H1 (cell line): Measurements from ENCODE around the gene MIOX. TPM values are rescaled to one million over a fixed set of nuclear protein-coding genes. Genes with fewer than 3 reads are reported as not detected.

Experiments used
- CTCF ChIA-PET: fragments of 300-600 bp; sonication (Branson Sonifier 250); formaldehyde crosslinking; loops from one replicate; lab custom pipeline; 2021; ENCODE audit not compliant: partially characterized antibody; lab: Charles Lee
- POLR2A ChIA-PET: fragments of 300-600 bp; sonication (Branson Sonifier 250); formaldehyde crosslinking; loops from one replicate; lab custom pipeline; 2021; ENCODE audit warnings: inconsistent platforms; ENCODE audit not compliant: partially characterized antibody; lab: Charles Lee
- DNase-seq, 2 experiments: peaks; one replicate each; pipeline versions ENCODE4 v3.0.0 to v3.0.0-alpha.2; 2010 to 2022; ENCODE audit warnings: low spot score in 2 of 2, low read depth in 1 of 2, mixed read lengths in 1 of 2
- FAIRE-seq: peaks from 2 replicates; lab custom pipeline; 2011; peaks lifted over from hg19 to GRCh38; lab: Jason Lieb, UNC
- H2AFZ ChIP-seq: 2 replicates; pipeline ENCODE4 v1.8.1; 2012; ENCODE audit warnings: low read length, inconsistent platforms
- H2AK5ac ChIP-seq: 2 replicates; pipeline ENCODE4 v1.6.1; 2013; ENCODE audit warnings: low read depth, low read length
- H2BK120ac ChIP-seq: replicated peaks from 2 replicates; pipeline ENCODE3; 2013; ENCODE audit warnings: low read depth, low read length, inconsistent platforms
- H2BK12ac ChIP-seq: 2 replicates; pipeline ENCODE4 v1.6.1; 2013; ENCODE audit warnings: low read depth, low read length
- H2BK15ac ChIP-seq: 2 replicates; pipeline ENCODE4 v1.6.1; 2013; ENCODE audit warnings: low read length
- H2BK20ac ChIP-seq: 2 replicates; pipeline ENCODE4 v1.6.1; 2013; ENCODE audit warnings: low read length
- H2BK5ac ChIP-seq: 2 replicates; pipeline ENCODE4 v1.6.1; 2013; ENCODE audit warnings: low read depth, low read length
- H3K14ac ChIP-seq: 2 replicates; pipeline ENCODE4 v1.6.1; 2013; ENCODE audit warnings: inconsistent platforms; ENCODE audit not compliant: insufficient read length
- H3K18ac ChIP-seq: 2 replicates; pipeline ENCODE4 v1.6.1; 2013; ENCODE audit warnings: low read length; ENCODE audit errors: extremely low read depth
- H3K23ac ChIP-seq: 2 replicates; pipeline ENCODE4 v1.6.1; 2013; ENCODE audit warnings: inconsistent platforms; ENCODE audit not compliant: insufficient read length
- H3K23me2 ChIP-seq: 2 replicates; pipeline ENCODE4 v1.6.1; 2013; ENCODE audit warnings: low read depth, low read length
- H3K27ac ChIP-seq: 2 replicates; pipeline ENCODE4 v1.6.1; 2011; ENCODE audit warnings: low read depth, low read length, inconsistent platforms
- H3K27me3 ChIP-seq, 4 experiments: replicated peaks in 1 of 4; 1 replicate in 1 of 4; 2 replicates in 3 of 4; pipeline versions ENCODE4 v1.6.1 to v1.8.1; 2011 to 2013; ENCODE audit warnings: low read length in 3 of 4, mild to moderate bottlenecking in 3 of 4, inconsistent platforms in 2 of 4, mixed read lengths in 2 of 4, moderate library complexity in 1 of 4; ENCODE audit not compliant: control insufficient read depth in 3 of 4, insufficient read depth in 3 of 4; ENCODE audit errors: extremely low read depth in 1 of 4
- H3K36me3 ChIP-seq, 4 experiments: 2 replicates each; pipeline versions ENCODE4 v1.6.1 to v1.8.1; 2011 to 2013; ENCODE audit warnings: mild to moderate bottlenecking in 4 of 4, low read length in 3 of 4, moderate library complexity in 2 of 4, control low read depth in 1 of 4, inconsistent platforms in 1 of 4; ENCODE audit not compliant: insufficient read depth in 4 of 4, control insufficient read depth in 2 of 4
- H3K4ac ChIP-seq: replicated peaks from 2 replicates; pipeline ENCODE3; 2013; ENCODE audit warnings: low read length, low read depth, mixed read lengths, inconsistent platforms; ENCODE audit not compliant: insufficient read length
- H3K4me1 ChIP-seq, 4 experiments: replicated peaks in 1 of 4; 1 replicate in 1 of 4; 2 replicates in 3 of 4; pipeline versions ENCODE4 v1.6.1 to v1.8.1; 2011 to 2013; ENCODE audit warnings: low read length in 3 of 4, inconsistent platforms in 2 of 4, mixed read lengths in 1 of 4; ENCODE audit not compliant: insufficient read depth in 4 of 4, control insufficient read depth in 3 of 4
- H3K4me2 ChIP-seq, 2 experiments: 2 replicates each; pipeline versions ENCODE4 v1.6.1 to v1.8.1; 2011 to 2013; ENCODE audit warnings: low read depth in 2 of 2, low read length in 2 of 2, control low read depth in 1 of 2, inconsistent platforms in 1 of 2, mild to moderate bottlenecking in 1 of 2; ENCODE audit not compliant: insufficient read depth in 1 of 2
- H3K4me3 ChIP-seq, 4 experiments: fragments of 200-600, 300-600 bp in 1 of 4; sonication (generic), shearing (Covaris generic), sonication (Bioruptor Twin) in 1 of 4; 2 replicates each; pipeline versions ENCODE4 v1.5.1 to v1.8.1; 2011 to 2016; ENCODE audit warnings: low read length in 4 of 4, low read depth in 3 of 4, control low read depth in 2 of 4, inconsistent platforms in 2 of 4, mild to moderate bottlenecking in 2 of 4, mixed read lengths in 1 of 4, moderate library complexity in 1 of 4; ENCODE audit not compliant: insufficient read depth in 2 of 4; ENCODE audit errors: extremely low read depth in 1 of 4
- H3K56ac ChIP-seq: replicated peaks from 2 replicates; pipeline ENCODE3; 2013; ENCODE audit warnings: low read depth, mild to moderate bottlenecking, mixed read lengths, low read length, inconsistent platforms; ENCODE audit not compliant: insufficient read length
- H3K79me1 ChIP-seq: 2 replicates; pipeline ENCODE4 v1.6.1; 2013; ENCODE audit warnings: low read depth, low read length, control low read depth
- H3K79me2 ChIP-seq, 2 experiments: 2 replicates each; pipeline versions ENCODE4 v1.6.1 to v1.8.1; 2012 to 2013; ENCODE audit warnings: low read length in 2 of 2, mild to moderate bottlenecking in 2 of 2, inconsistent platforms in 1 of 2; ENCODE audit not compliant: insufficient read depth in 2 of 2, control insufficient read depth in 1 of 2
- H3K9ac ChIP-seq, 4 experiments: replicated peaks in 1 of 4; 1 replicate in 1 of 4; 2 replicates in 3 of 4; pipeline versions ENCODE4 v1.6.1 to v1.8.1; 2011 to 2013; ENCODE audit warnings: low read depth in 3 of 4, low read length in 3 of 4, control low read depth in 2 of 4, mild to moderate bottlenecking in 2 of 4, moderate library complexity in 2 of 4, inconsistent platforms in 1 of 4; ENCODE audit errors: extremely low read depth in 1 of 4
- H3K9me3 ChIP-seq, 2 experiments: 2 replicates each; pipeline versions ENCODE4 v1.6.1 to v1.8.1; 2012 to 2013; ENCODE audit warnings: mild to moderate bottlenecking in 2 of 2, moderate library complexity in 2 of 2, control low read depth in 1 of 2, inconsistent platforms in 1 of 2, low read depth in 1 of 2, low read length in 1 of 2, mixed read lengths in 1 of 2; ENCODE audit not compliant: insufficient read depth in 2 of 2
- H4K20me1 ChIP-seq, 2 experiments: replicated peaks in 1 of 2; 2 replicates each; pipeline versions ENCODE3 to v1.8.1; 2011 to 2013; ENCODE audit warnings: inconsistent platforms in 2 of 2, low read length in 2 of 2, mild to moderate bottlenecking in 1 of 2; ENCODE audit not compliant: insufficient read depth in 2 of 2, control insufficient read depth in 1 of 2
- H4K5ac ChIP-seq: 2 replicates; pipeline ENCODE4 v1.6.1; 2013; ENCODE audit warnings: low read length, low read depth, mixed read lengths, inconsistent platforms; ENCODE audit not compliant: insufficient read length
- H4K8ac ChIP-seq: 2 replicates; pipeline ENCODE4 v1.8.0; 2013; ENCODE audit warnings: mild to moderate bottlenecking, moderate library complexity, low read length, inconsistent platforms; ENCODE audit not compliant: insufficient read depth; ENCODE audit errors: extremely low read depth
- H4K91ac ChIP-seq: replicated peaks from 2 replicates; pipeline ENCODE3; 2013; ENCODE audit warnings: low read length, mixed read lengths, inconsistent platforms; ENCODE audit not compliant: insufficient read length
- CEBPB ChIP-seq: IDR thresholded peaks from 2 replicates; pipeline ENCODE4 v1.6.1; 2012; ENCODE audit warnings: low read depth, low read length
- CHD1 ChIP-seq: IDR thresholded peaks from 2 replicates; pipeline ENCODE4 v1.6.1; 2012; ENCODE audit warnings: low read depth, low read length, improper control_type of control experiment
- GTF2F1 ChIP-seq: IDR thresholded peaks from 2 replicates; pipeline ENCODE4 v1.6.1; 2012; ENCODE audit warnings: low read depth, low read length, improper control_type of control experiment, borderline replicate concordance
- KDM1A ChIP-seq: fragments of 200-600, 300-600 bp; sonication (generic); IDR thresholded peaks from 2 replicates; pipeline ENCODE4 v1.7.1; 2016; ENCODE audit warnings: mild to moderate bottlenecking, low read length, borderline replicate concordance
- NRF1 ChIP-seq: IDR thresholded peaks from 2 replicates; pipeline ENCODE4 v1.6.1; 2011; ENCODE audit warnings: mild to moderate bottlenecking, low read depth, low read length, improper control_type of control experiment
- RBBP5 ChIP-seq: IDR thresholded peaks from 2 replicates; pipeline ENCODE4 v1.7.1; 2012; ENCODE audit warnings: low read depth, mild to moderate bottlenecking, inconsistent platforms, low read length, moderate library complexity, borderline replicate concordance
- TAF7 ChIP-seq: optimal IDR thresholded peaks from 2 replicates; pipeline ENCODE3; 2011; ENCODE audit warnings: low read depth, mild to moderate bottlenecking, inconsistent platforms, low read length, moderate library complexity, borderline replicate concordance
- WGBS, 2 experiments: shearing (Covaris generic) in 1 of 2; methylation state at CpG; one replicate each; pipeline versions ENCODE4 v1.1.6 to v1.1.7; 2013 to 2015; ENCODE audit warnings: low lambda C conversion rate in 2 of 2, mixed read lengths in 2 of 2, inconsistent platforms in 1 of 2, low coverage in 1 of 2, missing lambda C conversion rate in 1 of 2; ENCODE audit not compliant: insufficient replicate concordance in 2 of 2, insufficient coverage in 1 of 2, insufficient read length in 1 of 2; ENCODE audit errors: extremely low coverage in 1 of 2, missing lambda C conversion rate in 1 of 2; 5-methylcytosine and 5-hydroxymethylcytosine counted together
- polyA plus RNA-seq, 7 experiments: library from polyadenylated mRNA; depleted of rRNA in 3 of 7; stranded (reverse) in 5 of 7; unstranded in 2 of 7; fragments of >200 nt in 5 of 7; fragments of 200-250 nt in 2 of 7; gene quantifications; 1 replicate in 5 of 7; 2 replicates in 1 of 7; 4 replicates in 1 of 7; pipeline versions ENCODE4 v1.2.1 to v1.2.3, GENCODE V29; 2011 to 2013; ENCODE audit warnings: missing spikeins in 2 of 7, mixed read lengths in 2 of 7
- total RNA-seq: library from RNA; stranded (reverse); fragmentation: NEBNext Ultra II Directional; extraction: Animal tissue kit (Norgen Biotek cat#: 25700); gene quantifications from 2 replicates; pipeline ENCODE4 v1.2.1, GENCODE V29; 2021
- TF ChIP-seq, protein P1 (sequence below): IDR thresholded peaks from 2 replicates; pipeline ENCODE4 v1.6.1; 2011; ENCODE audit warnings: low read length, improper control_type of control experiment

The MIOX gene
- total and polyA plus RNA-seq, 2 of the 8 experiments (the other 6 are each of a cell fraction or from before 2014, with no cell fraction given), result 0.30 to 0.32 TPM

DNA sequence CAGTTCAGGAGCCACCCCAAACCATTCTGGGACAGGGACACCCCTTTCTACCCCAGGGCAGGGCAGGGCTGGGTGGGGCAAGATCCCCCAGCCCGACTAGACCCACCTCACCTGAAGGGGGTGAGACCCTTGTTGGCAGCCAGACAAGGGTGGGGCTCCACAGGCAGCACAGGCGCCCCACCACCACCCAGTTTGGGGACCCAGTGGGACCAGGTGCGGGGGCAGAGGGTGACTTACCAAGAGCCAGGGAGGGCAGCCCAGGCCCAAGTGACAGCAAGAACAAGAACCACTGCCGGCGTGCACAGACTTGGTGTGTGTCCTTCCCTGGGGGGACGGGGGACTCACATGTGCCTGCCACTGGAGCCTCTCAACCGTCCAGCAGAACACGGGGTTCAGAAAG, 3.1 kb upstream of the MIOX start:
- H3K23ac ChIP-seq, result no peak overlapping the region
- no peaks in the 10 kb centered on the region for H3K79me2 ChIP-seq
- H3K9ac ChIP-seq, result no peak overlapping the region
- H2BK120ac ChIP-seq, result no peak overlapping the region
- no peak overlapping the region for H2BK20ac ChIP-seq
- no peak overlapping the region for H2BK15ac ChIP-seq
- H3K27ac ChIP-seq, result no peak overlapping the region
- H4K91ac ChIP-seq, result no peak overlapping the region
- H3K79me1 ChIP-seq, result no peaks in the 10 kb centered on the region
- H3K14ac ChIP-seq, result no peak overlapping the region
- H3K4me3 ChIP-seq, result no peak overlapping the region
- H2BK12ac ChIP-seq, result no peak overlapping the region
- no peak overlapping the region for H2AFZ ChIP-seq
- ChIA-PET CTCF (interaction anchor here (1.1 to 5.6 kb wide), 4 partner anchors 10 to 80 kb away, joined by 4 to 54 read pairs (median 4); partner anchors contain the start of gene SCO2), POLR2A (interaction anchor here (0.9 to 4.8 kb wide), 14 partner anchors 10 to 55 kb away, joined by 3 to 21 read pairs (median 6); partner anchors contain the start of genes LMF2 and NCAPH2)
- H3K4me2 ChIP-seq, result no peak overlapping the region
- FAIRE-seq (no peak), DNase-seq (no peak)
- H2BK5ac ChIP-seq, result no peak overlapping the region
- H3K9me3 ChIP-seq, result no peaks in the 10 kb centered on the region
- H3K56ac ChIP-seq, result no peak overlapping the region
- peaks cover 0 to 3% of the 10 kb centered on the region in 2 experiments for H4K20me1 ChIP-seq
- no peak overlapping the region for H3K4ac ChIP-seq
- H3K27me3 ChIP-seq, result peaks cover 1 to 20% (median 13%) of the 10 kb centered on the region in 4 experiments; a peak in 6 of 7 replicates
- 0 out of 8 replicates have a peak, but pooled peaks cover 0 to 2% (median 0%) of the 10 kb centered on the region in 4 experiments for H3K36me3 ChIP-seq
- H3K23me2 ChIP-seq, result peaks cover 4% of the 10 kb centered on the region; the same call in 1 of the 2 replicates
- no peak overlapping the region for H2AK5ac ChIP-seq
- no peak overlapping the region for H4K5ac ChIP-seq
- TF ChIP-seq GTF2F1 (no peak), CEBPB (no peak), CHD1 (no peak), TAF7 (no peak), RBBP5 (no peak), NRF1 (no peak), KDM1A (no peak)
- TF ChIP-seq, protein P1, sequence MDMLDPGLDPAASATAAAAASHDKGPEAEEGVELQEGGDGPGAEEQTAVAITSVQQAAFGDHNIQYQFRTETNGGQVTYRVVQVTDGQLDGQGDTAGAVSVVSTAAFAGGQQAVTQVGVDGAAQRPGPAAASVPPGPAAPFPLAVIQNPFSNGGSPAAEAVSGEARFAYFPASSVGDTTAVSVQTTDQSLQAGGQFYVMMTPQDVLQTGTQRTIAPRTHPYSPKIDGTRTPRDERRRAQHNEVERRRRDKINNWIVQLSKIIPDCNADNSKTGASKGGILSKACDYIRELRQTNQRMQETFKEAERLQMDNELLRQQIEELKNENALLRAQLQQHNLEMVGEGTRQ, result no peak
- TF ChIP-seq, all 59 proteins: peak for 0
- Histone ChIP-seq H3K18ac (no peak overlapping the region), H3K4me1 (peaks cover 0 to 5% (median 0%) of the 10 kb centered on the region in 4 experiments; a peak in 4 of 7 replicates), H4K8ac (no peak overlapping the region)
- 94% methylated on average over 8 of the region's 8 CpGs; no CpG with 5 or more reads in 1 of the 2 experiments for WGBS, 2 experiments
